Testis (tissue), 3 donors: ENCODE results near the gene CDC23. TPM values are rescaled to one million over a fixed set of nuclear protein-coding genes. Genes with fewer than 3 reads are reported as not detected.

ENCODE experiments used
- DNase-seq: peaks from one replicate; pipeline ENCODE4 v3.0.0-alpha.2; 2019
- H3K27ac ChIP-seq, 2 donors: fragments of 200-600 bp; sonication (generic); one replicate each; pipeline ENCODE4 v1.5.1; 2019
- H3K27me3 ChIP-seq: fragments of 200-600 bp; sonication (generic); one replicate; pipeline ENCODE4 v1.5.1; 2019
- H3K36me3 ChIP-seq: fragments of 200-600 bp; sonication (generic); one replicate; pipeline ENCODE4 v1.5.1; 2017; ENCODE audit warnings: low read depth; ENCODE audit errors: missing control alignments
- H3K4me1 ChIP-seq: fragments of 200-600 bp; sonication (generic); one replicate; pipeline ENCODE4 v1.5.1; 2019
- H3K4me3 ChIP-seq, 2 donors: fragments of 200-600 bp; sonication (generic); one replicate each; pipeline ENCODE4 v1.5.1; 2017 to 2019
- H3K9me3 ChIP-seq: fragments of 200-600 bp; sonication (generic); one replicate; pipeline ENCODE4 v1.5.1; 2017
- POLR2A ChIP-seq: fragments of 450-650 bp; IDR thresholded peaks from one replicate; pipeline ENCODE4 v1.6.1; 2017; ENCODE audit warnings: antibody characterized with exemption, mild to moderate bottlenecking, moderate library complexity
- WGBS, 2 donors: methylation state at CpG; one replicate each; pipeline ENCODE4 v1.1.5; 2018; 5-methylcytosine and 5-hydroxymethylcytosine counted together
- intact Hi-C: fragments of 100-400 bp; cut with DNase I; formaldehyde crosslinking; loops from one replicate; pipeline ENCODE4 v1.15.1; 2023; ENCODE audit warnings: low total_unique reads
- polyA plus RNA-seq: library from polyadenylated mRNA; stranded (reverse); fragments of 350-450 nt; fragmentation: Illumina TruSeq; extraction: RNeasy Lipid Tissue Mini Kit (QIAGEN cat#74804); gene quantifications from one replicate; pipeline ENCODE4 v1.2.3, GENCODE V29; 2014; ENCODE audit warnings: low read depth, low replicate concordance; ENCODE audit not compliant: insufficient read depth
- total RNA-seq, 2 donors: library from RNA; depleted of rRNA; stranded (reverse); fragments of >200 nt; gene quantifications; one replicate each; pipeline ENCODE4 v1.2.3, GENCODE V29; 2016
- TF ChIP-seq, protein P1 (sequence below), 3 experiments: fragments of 450-650 bp in 2 of 3; fragments of 200-600 bp in 1 of 3; sonication (generic) in 1 of 3; IDR thresholded peaks; one replicate each; pipeline ENCODE4 v1.5.1; 2016 to 2019; ENCODE audit warnings: antibody characterized with exemption in 3 of 3, mild to moderate bottlenecking in 2 of 3, moderate library complexity in 1 of 3

Gene CDC23
- total and polyA plus RNA-seq, 3 donors from 2014 or later = 29.5 to 31.3 (median 30.5) TPM

- intact Hi-C loops = no loop called here
- H3K9me3 ChIP-seq = no peaks in the 10 kb centered on the region
- no peak overlapping the region for H3K4me3 ChIP-seq
- TF ChIP-seq, protein P1, sequence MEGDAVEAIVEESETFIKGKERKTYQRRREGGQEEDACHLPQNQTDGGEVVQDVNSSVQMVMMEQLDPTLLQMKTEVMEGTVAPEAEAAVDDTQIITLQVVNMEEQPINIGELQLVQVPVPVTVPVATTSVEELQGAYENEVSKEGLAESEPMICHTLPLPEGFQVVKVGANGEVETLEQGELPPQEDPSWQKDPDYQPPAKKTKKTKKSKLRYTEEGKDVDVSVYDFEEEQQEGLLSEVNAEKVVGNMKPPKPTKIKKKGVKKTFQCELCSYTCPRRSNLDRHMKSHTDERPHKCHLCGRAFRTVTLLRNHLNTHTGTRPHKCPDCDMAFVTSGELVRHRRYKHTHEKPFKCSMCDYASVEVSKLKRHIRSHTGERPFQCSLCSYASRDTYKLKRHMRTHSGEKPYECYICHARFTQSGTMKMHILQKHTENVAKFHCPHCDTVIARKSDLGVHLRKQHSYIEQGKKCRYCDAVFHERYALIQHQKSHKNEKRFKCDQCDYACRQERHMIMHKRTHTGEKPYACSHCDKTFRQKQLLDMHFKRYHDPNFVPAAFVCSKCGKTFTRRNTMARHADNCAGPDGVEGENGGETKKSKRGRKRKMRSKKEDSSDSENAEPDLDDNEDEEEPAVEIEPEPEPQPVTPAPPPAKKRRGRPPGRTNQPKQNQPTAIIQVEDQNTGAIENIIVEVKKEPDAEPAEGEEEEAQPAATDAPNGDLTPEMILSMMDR (IDR thresholded peaks at IDR 0.05) = no peak
- TF ChIP-seq POLR2A = no peak
- no peak overlapping the region for H3K27ac ChIP-seq
- no peaks in the 10 kb centered on the region for H3K27me3 ChIP-seq
- DNase-seq = no peak
- H3K4me1 ChIP-seq = no peaks in the 10 kb centered on the region
- H3K36me3 ChIP-seq = no peaks in the 10 kb centered on the region
Observed at GRCh38 chr5:138170299-138170698, 42.8 kb downstream of the CDC23 start.

DNA sequence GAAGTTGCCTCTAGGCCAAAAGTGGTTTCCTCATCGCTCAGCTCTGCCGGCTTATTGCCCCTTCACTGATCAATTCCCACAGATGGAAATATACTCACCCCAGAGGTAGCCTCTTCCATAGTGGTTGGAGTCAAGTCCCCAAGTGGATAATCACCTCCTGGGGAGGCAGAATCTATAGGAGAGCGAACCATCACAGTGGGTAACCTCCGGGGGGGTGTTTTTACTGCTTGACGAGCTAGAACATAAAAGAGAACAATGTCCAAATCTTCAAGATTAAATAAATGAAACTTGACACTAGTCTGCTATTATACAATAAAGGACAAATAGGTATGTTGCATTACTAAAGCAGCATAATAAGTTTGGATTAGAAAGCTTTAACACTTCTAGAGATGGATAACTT, 44.0 kb downstream of the CDC23 start:
- TF ChIP-seq, protein P1 (IDR thresholded peaks at IDR 0.05) = no peak
- no peak for TF ChIP-seq POLR2A
- no peak overlapping the region for H3K4me3 ChIP-seq
- 92 to 95% methylated on average over 5 of the region's 5 CpGs for WGBS, 2 donors
- no peak for DNase-seq
- no peak overlapping the region for H3K27ac ChIP-seq
- no peaks in the 10 kb centered on the region for H3K4me1 ChIP-seq
- intact Hi-C loops = no loop called here
- no peaks in the 10 kb centered on the region for H3K27me3 ChIP-seq
- H3K36me3 ChIP-seq = no peaks in the 10 kb centered on the region
- no peaks in the 10 kb centered on the region for H3K9me3 ChIP-seq

DNA sequence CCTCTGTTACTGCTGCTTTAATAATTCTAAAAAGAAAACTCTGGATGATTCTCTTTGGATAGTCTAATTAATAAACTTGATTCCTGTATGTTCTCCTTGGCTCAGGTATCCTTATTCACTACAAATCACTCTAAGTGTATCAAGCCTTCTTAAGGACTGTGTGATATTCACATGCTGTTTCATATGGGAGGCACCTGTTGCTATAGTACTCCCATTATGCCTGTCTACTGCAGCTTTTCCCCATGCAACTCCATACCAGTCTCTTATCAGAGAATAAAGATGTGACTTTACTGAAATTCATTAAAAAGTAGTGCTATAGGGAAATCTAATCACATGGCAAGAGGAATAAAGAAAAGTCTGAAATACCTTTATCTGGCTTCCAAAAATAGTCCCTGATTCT, 49.4 kb downstream of the CDC23 start:
- Histone ChIP-seq H3K4me3 (no peak overlapping the region), H3K9me3 (no peaks in the 10 kb centered on the region), H3K27me3 (no peaks in the 10 kb centered on the region), H3K36me3 (no peaks in the 10 kb centered on the region), H3K4me1 (no peaks in the 10 kb centered on the region), H3K27ac (no peak overlapping the region)
- intact Hi-C loops = no loop called here
- DNase-seq = no peak
- no peak for TF ChIP-seq POLR2A
- TF ChIP-seq, protein P1 (IDR thresholded peaks at IDR 0.05) = no peak

- WGBS, 2 donors = 89% methylated on average over 4 of the region's 4 CpGs
- TF ChIP-seq POLR2A = no peak
- TF ChIP-seq, protein P1 (IDR thresholded peaks at IDR 0.05) = no peak
- Histone ChIP-seq H3K27ac (no peak overlapping the region), H3K36me3 (no peaks in the 10 kb centered on the region), H3K27me3 (no peaks in the 10 kb centered on the region), H3K4me1 (no peaks in the 10 kb centered on the region), H3K4me3 (no peak overlapping the region), H3K9me3 (no peaks in the 10 kb centered on the region)
- no peak for DNase-seq
- intact Hi-C loops = no loop called here
Observed at GRCh38 chr5:138160706-138161105, 52.4 kb downstream of the CDC23 start.

DNA sequence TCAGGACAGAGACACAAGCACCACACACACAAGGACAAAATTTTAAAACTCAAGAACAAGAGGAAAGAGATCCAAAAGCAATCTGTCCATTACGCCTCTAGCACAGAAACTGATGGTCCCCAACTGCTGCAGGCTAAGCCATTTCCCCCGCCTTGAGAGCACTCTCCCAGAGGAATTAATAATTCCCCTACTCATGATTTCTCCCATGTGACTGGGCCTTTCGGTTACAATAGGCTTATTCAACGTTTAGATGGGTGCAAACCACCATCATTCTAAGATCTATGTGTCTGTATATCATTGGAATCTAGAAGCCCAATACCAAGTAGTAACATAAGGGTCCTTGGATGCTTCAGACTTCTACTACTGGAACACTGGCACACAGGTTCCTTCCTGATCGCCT, 53.5 kb downstream of the CDC23 start:
- no peaks in the 10 kb centered on the region for H3K36me3 ChIP-seq
- no peak overlapping the region for H3K4me3 ChIP-seq
- WGBS, 2 donors = 84 to 96% methylated on average over 5 of the region's 5 CpGs
- TF ChIP-seq, protein P1 (IDR thresholded peaks at IDR 0.05) = no peak
- no peak for TF ChIP-seq POLR2A
- intact Hi-C loops = no loop called here
- H3K9me3 ChIP-seq = no peaks in the 10 kb centered on the region
- no peaks in the 10 kb centered on the region for H3K27me3 ChIP-seq
- DNase-seq = no peak
- H3K27ac ChIP-seq = no peak overlapping the region
- H3K4me1 ChIP-seq = no peaks in the 10 kb centered on the region
